OCI-LY3 (cell line): ENCODE results near the gene STIM1.

Source experiments
- EZH2phosphoT487 ChIP-seq: fragments of 200-600 bp; shearing (Covaris generic); IDR thresholded peaks from 2 replicates; pipeline ENCODE4 v1.6.1; 2018; ENCODE audit warnings: antibody characterized with exemption, mixed run types, low read depth
- TF ChIP-seq, protein P1 (sequence below): fragments of 200-600, 300-600 bp; sonication (generic); IDR thresholded peaks from 2 replicates; pipeline ENCODE4 v1.5.1; 2014; ENCODE audit warnings: antibody characterized with exemption, low read length, low read depth

DNA sequence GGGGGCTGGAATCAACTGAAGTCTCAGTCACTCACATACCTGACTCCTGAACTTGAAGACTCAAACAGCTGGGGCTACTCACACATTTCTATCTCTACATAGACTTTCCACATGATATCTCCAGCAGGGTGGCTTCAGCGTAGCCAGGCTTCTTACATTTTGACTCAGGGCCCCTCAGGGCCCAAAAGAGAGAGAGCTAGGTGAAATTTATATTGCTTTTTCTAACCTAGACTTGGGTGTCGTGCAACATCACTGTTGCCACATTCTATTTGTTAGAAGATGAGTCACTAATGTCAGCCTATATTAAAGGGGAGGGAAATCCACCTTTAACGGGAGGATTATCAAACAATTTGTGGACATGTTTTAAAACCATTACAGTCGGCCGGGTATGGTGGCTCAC lies 167.2 kb downstream of the STIM1 start:
- TF ChIP-seq, protein P1, sequence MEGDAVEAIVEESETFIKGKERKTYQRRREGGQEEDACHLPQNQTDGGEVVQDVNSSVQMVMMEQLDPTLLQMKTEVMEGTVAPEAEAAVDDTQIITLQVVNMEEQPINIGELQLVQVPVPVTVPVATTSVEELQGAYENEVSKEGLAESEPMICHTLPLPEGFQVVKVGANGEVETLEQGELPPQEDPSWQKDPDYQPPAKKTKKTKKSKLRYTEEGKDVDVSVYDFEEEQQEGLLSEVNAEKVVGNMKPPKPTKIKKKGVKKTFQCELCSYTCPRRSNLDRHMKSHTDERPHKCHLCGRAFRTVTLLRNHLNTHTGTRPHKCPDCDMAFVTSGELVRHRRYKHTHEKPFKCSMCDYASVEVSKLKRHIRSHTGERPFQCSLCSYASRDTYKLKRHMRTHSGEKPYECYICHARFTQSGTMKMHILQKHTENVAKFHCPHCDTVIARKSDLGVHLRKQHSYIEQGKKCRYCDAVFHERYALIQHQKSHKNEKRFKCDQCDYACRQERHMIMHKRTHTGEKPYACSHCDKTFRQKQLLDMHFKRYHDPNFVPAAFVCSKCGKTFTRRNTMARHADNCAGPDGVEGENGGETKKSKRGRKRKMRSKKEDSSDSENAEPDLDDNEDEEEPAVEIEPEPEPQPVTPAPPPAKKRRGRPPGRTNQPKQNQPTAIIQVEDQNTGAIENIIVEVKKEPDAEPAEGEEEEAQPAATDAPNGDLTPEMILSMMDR: no peak
- no peak for TF ChIP-seq EZH2phosphoT487
